Activated T-helper 1 cell treated with Interleukin-2 at 50 U/mL for 16 hours (primary cell): ENCODE data around the gene CBLL1.

ENCODE experiments used
- DNase-seq: peaks from one replicate; pipeline ENCODE4 v3.0.0-alpha.2; 2020; ENCODE audit warnings: low read depth

Gene CBLL1

DNA sequence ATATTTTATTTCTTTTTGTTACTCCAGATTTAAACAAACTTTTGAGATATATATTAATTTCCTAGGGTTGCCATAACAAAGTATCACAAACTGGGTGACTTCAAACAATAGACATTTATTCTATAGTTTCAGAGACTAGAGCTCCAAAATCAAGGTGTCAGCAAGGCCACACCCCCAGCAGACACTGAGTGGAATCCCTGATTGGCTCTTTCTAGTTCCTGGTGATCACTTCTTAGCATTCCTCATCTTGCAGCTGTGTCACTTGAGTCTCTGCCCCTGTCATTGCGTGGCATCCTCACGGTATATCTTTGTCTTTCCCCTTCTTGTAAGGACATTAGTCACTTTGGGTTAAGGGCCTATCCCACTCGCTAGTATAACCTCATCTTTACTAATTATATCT, 66.7 kb downstream of the CBLL1 start:
- no peak for DNase-seq
